ENCODE measurements around the gene IQCB1.
A peak's percentile ranks its signal among the peaks of the same experiment; 100 is the strongest.
"Not testable (repeated sequence)": the region's sequence is repeated elsewhere in the genome, so short reads cannot be mapped to it uniquely, and the experiment has no call there.

Gene IQCB1, protein sequence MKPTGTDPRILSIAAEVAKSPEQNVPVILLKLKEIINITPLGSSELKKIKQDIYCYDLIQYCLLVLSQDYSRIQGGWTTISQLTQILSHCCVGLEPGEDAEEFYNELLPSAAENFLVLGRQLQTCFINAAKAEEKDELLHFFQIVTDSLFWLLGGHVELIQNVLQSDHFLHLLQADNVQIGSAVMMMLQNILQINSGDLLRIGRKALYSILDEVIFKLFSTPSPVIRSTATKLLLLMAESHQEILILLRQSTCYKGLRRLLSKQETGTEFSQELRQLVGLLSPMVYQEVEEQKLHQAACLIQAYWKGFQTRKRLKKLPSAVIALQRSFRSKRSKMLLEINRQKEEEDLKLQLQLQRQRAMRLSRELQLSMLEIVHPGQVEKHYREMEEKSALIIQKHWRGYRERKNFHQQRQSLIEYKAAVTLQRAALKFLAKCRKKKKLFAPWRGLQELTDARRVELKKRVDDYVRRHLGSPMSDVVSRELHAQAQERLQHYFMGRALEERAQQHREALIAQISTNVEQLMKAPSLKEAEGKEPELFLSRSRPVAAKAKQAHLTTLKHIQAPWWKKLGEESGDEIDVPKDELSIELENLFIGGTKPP

DNA sequence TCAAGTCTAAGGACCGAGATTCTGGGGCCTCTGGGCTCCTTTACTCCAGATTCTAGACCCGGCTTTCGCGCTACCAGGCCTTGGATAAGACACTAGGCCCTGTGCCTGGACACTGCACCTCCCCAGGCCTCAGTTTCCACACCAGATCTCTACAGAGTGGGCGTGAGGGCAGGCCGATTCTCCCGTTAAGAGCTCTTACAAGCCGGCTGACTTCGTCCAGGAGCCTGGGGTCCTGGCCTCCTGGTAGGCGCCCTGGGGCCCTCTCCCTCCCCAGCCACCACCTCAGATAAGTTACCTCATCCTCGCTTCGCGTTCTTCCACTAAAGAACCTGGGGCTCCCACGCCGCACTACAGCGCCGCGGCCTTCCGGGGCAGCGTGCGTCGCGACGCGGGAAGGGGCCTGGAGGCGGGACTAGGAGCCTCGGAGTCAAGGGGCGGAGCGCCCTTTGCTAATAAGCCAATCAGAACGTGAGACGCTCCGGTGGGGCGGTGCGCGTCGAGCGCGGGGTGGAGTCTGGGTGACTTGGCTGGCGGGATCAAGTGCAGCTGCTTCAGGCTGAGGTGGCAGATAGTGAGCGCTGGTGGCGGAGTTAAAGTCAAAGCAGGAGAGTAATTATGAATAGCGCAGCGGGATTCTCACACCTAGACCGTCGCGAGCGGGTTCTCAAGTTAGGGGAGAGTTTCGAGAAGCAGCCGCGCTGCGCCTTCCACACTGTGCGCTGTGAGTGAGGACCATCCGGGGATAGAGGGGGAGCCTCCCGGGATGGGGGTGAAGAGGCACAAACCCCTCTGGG, at the start of gene IQCB1, which contains the start of gene EAF2:
IQCB1 (minus strand) TSS at position 390 of the 794 bp plus-strand sequence. CDS start 6,100 bp downstream, outside the sequence.
EAF2 (plus strand) TSS at position 539 of the 794 bp plus-strand sequence; CDS start at position 616, 77 bp downstream.
- DNase-seq, result peak; percentile 95

DNA sequence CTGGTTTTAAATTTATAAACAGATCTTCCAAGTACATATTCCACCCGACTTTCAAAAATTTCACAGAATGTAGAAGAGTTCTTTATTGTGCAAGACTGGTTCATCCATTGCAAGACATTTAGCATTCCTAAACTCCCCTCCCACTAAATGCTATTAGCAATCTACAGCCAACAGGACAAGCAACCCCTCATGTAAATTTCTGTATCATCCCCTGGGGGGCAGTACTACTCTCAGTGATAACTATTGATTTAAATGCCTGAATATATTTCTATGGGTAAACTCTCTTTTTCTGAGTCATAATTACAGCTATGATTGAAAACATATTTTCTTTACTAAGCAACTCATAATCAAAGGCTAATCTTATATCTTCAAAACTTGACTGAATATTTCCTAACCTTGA, 48.6 kb upstream of the IQCB1 start:
- no peak for DNase-seq

DNA sequence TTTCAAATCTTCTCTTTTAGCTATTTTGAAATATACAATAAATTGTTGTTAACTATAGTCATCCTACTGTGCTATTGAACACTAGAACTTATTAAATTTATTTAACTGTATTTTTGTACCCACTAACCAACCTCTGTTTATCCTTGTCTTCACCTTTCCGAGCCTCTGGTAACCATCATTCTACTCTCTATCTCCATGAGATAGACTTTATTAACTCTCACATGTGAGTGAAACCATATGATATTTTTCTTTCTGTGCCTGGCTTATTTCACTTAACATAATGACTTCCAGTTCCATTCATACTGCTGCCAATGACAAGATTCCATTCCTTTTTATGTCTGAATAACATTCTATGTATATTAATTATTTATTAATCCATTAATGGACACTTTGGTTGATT, 43.6 kb upstream of the IQCB1 start:
- DNase-seq, result no peak

DNA sequence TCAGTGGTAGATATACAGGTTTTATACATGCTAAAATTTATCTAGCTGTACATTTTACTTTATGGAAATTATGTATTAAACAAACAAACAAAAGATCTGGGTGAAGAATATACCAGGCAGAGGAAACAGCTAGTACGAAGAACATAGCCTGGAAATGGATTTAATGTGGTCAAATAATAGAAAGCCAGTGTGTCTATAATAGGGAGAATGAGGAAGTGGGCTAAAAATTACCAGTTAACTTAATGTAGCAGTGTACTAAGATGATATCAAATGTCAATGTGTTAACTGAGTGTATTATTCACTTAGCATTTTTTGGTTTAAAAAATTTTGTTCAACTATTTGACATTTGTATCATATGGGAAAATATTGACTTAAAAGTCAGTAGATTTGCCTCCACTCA, 36.6 kb upstream of the IQCB1 start:
- DNase-seq, result no peak

DNA sequence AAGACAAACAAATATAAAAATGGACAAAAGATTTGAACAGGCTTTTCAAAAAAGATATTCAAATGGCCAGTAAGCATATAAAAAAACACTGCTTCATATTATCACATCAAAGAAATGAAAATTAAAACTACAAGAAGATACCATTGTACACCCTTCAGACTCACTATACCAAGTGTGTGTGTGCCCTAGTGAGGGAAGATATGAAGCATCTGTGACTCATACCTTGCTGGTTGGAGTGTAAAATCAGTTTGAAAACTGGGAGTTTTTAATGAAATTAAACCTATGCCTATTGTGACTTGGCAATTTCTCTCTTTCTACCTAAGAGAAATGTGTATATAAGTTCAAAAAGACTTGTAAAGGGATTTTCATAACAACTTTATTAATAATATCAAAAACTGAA, 35.9 kb upstream of the IQCB1 start:
- DNase-seq, result no peak

DNA sequence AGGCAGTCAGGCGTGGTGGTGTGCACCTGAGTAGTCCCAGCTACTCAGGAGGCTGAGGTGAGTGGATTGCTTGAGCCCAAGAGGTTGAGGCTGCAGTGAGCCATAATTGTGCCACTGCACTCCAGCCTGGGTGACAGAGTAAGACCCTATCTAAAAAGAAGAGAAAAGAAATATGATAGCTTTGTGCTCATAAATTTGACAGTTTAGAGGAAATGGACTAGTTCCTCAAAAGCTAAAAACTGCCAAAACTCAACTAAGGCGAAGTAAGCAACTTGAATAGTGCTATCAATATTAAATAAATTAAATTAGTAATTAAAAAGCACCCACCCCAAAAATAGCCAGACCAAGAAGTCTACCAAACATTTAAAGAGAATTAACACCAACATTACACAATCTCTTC, 34.9 kb upstream of the IQCB1 start:
- no peak for DNase-seq

DNA sequence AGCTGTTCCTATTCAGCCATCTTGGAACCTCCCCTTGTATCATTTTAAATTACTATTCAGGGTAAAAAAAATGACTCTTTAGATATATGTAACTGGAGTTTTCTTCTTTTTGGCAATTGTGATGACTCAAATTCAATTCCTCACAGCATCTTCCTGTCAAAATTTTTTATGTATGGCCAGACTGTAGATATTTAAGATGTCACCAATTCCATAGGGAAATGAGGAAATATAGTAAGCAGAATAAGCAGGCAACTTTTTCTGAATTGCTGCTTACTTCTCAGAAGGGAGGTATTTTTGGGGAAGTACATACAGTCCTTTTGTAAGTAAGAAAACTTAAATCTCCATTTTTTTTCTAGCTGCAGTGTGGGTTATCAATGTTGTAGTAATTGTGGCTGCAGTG, 28.9 kb upstream of the IQCB1 start:
- no peak for DNase-seq

DNA sequence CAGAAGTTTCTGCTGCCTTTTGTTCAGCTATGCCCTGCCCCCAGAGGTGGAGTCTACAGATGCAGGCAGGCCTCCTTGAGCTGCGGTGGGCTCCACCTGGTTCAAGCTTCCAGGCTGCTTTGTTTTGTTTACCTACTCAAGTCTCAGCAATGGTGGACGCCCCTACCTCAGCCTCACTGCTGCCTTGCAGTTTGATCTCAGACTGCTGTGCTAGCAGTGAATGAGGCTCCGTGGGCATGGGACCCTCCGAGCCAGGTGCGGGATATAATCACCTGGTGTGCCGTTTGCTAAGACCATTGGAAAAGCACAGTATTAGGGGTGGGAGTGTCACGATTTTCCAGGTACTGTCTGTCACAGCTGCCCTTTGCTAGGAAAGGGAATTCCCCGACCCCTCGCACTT, 28.4 kb upstream of the IQCB1 start:
- not testable (repeated sequence) for DNase-seq

DNA sequence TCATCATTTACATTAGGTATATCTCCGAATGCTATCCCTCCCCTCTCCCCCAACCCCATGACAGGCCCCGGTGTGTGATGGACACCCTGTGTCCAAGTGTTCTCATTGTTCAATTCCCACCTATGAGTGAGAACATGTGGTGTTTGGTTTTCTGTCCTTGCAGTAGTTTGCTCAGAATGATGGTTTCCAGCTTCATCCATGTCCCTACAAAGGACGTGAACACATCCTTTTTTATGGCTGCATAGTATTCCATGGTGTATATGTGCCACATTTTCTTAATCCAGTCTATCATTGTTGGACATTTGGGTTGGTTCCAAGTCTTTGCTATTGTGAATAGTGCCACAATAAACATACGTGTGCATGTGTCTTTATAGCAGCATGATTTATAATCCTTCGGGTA, 22.9 kb upstream of the IQCB1 start:
- DNase-seq, result not testable (repeated sequence)

DNA sequence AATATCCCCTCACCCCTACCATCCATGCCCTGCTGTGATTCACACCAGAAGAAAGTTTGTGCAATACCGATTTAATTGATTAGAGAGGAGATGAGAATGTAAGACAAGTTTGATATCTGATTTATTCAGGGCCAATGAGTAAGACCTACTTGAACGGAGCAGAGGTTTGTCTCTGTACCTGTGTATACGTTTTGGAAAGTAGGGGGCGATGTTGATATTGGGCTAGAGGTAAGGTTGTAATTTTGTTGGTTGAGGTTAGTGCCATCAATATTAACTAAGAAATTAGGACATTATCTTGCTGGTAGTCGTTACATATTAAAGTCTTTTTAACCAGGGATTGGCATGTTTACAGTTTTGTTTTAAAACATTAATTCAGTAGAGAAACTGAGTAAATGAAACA, 20.7 kb upstream of the IQCB1 start:
- no peak for DNase-seq

DNA sequence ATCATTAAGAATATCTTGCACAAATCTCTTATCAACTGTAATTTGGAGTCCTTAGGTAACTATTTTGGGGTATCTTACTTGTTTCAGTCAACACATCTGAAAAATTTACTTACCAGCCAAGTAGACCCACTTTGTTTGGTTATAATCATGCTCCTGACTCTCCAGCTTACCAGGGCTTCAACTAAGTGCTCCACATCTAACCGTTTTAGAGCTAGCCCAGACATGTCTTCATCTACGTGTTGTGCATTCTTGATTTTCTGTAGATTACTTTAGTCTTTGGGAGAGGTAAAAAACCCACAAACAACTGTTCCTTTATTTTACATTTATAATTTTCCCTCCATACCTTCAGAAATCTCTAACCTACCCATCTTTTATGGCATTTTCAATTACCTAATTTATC, 17.4 kb upstream of the IQCB1 start:
- DNase-seq, result no peak

DNA sequence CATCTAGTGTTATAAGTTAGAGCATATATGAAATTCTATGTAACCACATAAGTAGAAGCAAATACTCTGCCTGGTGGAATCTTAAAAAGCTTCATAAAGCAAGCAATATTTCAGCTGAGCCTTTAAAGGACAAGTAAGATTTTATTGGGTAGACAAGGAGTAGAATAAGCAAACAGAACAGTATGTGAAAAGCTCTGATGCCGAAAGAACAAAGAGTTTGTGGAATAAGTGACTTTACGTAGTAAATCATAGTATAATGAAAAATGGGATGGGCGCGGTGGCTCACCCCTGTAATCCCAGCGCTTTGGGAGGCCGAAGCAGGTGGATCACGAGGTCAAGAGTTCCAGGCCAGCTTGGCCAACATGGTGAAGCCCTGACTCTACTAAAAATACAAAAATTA, 10.0 kb upstream of the IQCB1 start:
- no peak for DNase-seq

DNA sequence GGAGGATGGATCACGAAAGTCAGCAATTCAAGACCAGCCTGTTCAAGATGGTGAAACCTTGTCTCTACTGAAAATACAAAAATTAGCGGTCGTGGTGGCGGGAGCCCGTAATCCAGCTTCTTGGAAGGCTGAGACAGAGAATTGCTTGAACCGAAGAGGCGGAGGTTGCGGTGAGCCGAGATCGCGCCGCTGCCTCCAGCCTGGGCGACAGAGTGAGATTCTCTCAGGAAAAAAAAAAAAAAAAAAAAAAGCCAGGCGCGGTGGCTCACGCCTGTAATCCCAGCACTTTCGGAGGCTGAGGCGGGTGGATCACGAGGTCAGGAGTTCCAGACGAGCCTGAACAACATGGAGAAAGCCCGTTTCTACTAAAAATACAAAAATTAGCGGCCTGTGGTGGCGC, 5.1 kb upstream of the IQCB1 start:
- DNase-seq, result no peak

DNA sequence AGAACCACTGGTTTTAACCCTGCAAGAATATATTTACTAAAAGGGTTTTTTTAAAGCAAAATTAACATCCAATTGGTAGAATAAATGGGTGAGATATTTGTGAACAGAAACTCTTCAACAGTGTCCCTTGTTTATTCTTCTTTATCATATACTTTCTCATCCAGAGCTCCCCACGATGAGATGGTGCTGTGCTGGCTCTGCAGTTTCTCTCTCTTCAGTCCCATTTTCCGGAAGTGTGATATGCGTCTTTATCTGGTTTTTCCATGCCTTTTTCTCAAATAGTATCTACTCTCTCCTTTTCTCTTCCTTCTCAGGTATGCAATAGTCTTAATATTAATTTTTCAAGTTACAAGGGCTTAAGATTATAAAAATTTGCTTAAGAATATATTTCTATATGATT, 1.6 kb upstream of the IQCB1 start:
- no peak for DNase-seq

DNA sequence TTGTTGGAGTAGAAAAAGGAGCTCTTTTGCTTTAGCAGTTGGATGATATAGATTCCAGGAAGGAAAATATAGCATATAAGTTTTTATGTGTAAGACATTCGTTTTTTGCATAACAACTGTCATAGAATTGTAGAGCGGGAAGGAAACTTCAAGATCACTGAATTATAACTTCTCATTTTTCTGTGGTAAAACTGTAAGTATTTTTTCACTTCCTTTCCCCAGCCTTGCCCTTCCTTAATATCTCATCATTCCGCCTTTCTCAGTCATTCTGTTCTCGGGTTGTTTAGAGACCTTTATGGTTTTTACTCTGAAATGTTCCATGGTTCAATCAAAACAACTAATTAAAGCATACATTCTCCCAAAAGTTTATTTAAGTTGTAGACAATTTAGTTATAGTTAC, 1.2 kb upstream of the IQCB1 start:
- no peak for DNase-seq

DNA sequence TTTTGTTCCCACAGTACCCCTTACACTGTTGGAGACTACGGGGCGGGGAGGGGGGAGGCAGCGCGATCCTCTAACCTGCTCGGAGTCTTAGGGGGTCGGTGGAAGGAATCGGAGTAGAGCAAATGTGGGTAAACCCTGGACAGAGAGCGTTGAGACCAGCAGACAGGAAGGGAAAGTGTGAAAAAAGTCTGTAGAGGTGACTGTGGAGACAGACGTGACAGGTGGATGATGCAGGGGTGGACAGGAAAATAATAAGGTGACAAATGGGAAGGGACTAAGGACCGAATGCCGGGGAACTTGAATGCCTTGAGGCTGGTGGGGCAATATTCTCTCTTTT, 573 bp upstream of the IQCB1 start:
- DNase-seq, result no peak

DNA sequence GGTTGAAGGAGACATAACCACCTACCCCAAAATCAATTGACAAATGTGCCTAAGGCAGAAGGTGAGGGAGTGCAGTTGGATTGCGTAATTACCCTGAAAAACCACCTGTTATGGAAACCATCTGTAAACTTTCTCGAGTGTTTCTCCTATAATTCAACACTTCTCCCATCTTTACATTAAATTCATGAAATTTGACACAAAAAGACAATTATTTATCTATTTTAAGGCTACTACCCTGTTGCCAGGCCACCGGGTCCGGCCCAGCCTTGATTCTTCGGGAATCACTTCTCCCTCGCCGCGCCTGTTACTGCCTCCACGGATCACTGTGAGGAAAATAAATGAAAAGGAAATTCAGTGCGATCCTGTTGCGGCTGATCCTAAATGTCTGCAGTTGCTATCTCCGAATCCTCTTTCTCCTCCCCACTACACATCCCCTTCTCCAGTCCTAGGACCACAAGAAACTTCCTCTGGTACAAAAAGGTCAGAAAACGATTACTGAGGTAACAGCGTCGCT, 646 bp downstream of the IQCB1 start:
- DNase-seq, result no peak

DNA sequence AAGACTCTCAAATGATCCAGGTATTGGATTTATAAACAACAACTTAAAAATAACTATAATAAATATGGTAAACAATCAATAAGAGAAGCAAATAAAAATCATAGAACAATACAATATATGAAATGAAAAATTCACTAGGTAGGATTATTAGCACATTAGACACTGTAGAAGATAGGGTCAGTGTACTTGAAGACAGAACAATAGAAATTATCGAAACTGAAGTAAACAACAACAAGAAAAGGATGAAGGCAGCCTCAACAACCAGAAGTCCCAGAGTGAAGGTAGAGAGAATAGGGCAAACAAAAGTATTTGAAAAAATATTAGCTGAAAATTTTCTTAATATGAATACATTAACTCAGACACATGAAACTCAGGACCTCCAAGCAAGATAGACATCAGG, 11.9 kb downstream of the IQCB1 start:
- DNase-seq, result no peak

DNA sequence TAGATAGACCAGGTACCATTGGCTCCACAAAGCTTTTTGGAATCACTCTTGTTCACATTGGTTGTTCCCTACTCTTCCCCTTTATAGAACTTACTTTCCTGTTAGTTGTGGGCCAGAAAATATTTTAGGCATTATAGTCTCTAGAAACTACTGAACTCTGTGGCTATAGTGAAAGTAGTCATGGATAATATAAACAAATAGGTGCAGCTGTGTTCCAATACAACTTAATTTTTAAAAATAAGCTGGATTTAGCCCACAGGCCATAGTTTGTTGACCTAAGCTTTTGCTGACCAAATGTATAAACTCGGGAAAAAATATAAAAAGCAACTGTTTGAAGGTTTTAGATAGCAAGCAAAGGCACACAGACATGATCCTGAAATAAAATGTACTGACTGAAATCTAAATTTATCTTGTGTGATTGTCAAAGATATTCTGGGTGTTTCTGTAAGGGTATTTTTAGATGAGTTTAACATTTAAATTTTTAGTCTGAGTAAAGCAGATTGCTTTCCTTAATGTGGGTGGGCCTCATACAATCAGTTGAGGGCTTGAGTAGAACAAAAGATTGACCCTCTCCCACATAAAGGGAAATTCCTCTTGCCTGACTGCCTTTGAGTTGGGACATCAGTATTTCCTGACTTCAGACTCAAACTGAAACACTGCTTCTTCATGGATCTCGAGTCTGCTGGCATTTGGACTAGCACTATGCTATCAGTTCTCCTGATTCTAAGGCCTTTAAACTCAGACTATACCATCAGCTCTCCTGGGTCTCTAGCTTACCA, 13.2 kb downstream of the IQCB1 start:
- no peak for DNase-seq

DNA sequence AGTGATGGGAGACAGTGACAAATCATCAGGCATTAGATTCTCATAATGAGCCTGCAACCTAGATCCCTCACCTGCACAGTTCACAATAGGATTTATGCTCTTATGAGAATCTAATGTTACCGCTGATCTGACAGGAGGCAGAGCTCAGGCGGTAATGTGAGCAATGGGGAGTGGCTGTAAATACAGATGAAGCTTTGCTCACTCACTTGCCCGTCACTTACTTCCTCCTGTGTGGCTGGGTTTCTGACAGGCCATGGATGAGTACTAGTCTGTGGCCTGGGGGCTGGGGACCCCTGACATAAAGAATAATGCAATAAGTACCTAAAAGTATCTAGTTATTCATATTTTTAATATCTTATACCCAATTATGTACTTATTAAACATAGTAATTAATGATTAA, 15.6 kb downstream of the IQCB1 start:
- no peak for DNase-seq

DNA sequence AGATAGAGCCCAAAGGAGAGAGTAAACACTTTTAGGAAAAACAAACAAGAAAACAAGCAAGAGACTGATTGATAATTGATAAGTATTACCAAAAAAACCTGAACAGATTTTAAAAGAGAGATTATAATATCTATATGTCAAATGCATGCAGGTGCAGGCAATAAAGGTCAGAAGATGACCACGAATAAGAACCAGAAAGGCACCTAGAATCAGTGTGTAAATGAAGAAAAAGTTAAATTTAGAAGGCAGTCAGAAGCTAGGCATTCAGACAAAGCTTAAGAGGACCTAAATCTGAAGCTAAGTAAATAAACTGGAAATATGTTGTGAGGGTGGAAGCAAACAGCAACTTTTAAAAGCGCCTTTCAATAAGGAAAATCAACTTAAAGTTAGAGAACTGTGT, 16.3 kb downstream of the IQCB1 start:
- DNase-seq, result no peak

DNA sequence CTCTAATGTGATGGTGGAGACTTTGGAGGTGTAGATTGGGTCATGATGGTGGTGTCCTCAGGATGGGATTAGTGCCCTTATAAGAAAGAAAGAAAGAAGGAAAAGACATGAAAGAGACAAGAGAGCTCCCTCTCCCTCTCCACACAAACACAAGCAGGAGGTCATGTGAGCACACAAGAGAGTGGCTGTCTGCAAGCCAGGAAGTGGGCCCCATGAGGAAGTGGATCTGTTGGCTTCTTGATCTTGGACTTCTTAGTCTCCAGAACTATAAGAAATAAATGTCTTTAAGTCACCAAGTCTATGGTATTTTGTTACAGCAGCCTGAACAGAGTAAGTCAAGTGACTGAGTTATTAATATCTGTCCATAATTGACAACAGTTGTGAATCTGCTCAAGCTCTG, 17.1 kb downstream of the IQCB1 start:
- DNase-seq, result no peak

DNA sequence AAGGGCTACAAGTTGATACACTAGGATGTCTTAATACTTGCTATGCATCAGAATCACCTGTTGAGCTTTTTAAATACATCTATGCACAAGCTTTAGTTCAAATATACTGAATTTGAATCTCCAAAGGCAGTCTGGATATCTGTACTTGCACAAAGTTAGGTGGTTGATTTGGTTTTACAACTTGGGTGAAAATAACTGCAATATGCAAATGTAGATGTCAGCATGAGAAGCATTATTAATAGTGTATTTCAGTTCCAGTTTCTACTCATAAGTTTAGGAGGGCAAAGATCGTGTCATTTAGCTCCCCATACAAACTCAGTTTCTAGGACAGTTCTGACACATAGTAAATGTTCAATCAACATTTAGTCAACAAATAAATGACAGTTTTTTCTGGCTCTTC, 25.6 kb downstream of the IQCB1 start:
- no peak for DNase-seq

Data from stimulated activated CD4-positive, alpha-beta T cell treated with anti-CD3 and anti-CD28 coated beads, Interleukin-4, amount 100 ng/mL, for 24 hours (primary cell).